ENCODE measurements around the gene JCAD.

GRCh38 chr10:30056281-30056680 is 3.1 kb downstream of the JCAD start:
- TF ChIP-seq, protein P1, sequence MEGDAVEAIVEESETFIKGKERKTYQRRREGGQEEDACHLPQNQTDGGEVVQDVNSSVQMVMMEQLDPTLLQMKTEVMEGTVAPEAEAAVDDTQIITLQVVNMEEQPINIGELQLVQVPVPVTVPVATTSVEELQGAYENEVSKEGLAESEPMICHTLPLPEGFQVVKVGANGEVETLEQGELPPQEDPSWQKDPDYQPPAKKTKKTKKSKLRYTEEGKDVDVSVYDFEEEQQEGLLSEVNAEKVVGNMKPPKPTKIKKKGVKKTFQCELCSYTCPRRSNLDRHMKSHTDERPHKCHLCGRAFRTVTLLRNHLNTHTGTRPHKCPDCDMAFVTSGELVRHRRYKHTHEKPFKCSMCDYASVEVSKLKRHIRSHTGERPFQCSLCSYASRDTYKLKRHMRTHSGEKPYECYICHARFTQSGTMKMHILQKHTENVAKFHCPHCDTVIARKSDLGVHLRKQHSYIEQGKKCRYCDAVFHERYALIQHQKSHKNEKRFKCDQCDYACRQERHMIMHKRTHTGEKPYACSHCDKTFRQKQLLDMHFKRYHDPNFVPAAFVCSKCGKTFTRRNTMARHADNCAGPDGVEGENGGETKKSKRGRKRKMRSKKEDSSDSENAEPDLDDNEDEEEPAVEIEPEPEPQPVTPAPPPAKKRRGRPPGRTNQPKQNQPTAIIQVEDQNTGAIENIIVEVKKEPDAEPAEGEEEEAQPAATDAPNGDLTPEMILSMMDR (conservative IDR thresholded peaks at IDR 0.05), result no peak
- TF ChIP-seq ZFX (IDR thresholded peaks at IDR 0.05), result no peak
